ENCODE results near the gene BDNF. TPM values are rescaled to one million over a fixed set of nuclear protein-coding genes. Genes with fewer than 3 reads are reported as not detected.

Gene BDNF
- total and polyA plus RNA-seq, 5 donors, result 0.05 to 0.09 (median 0.07) TPM; not detected in 1

GRCh38 chr11:27623945-27624523 is 76.2 kb downstream of the BDNF start:
- Histone ChIP-seq H3K27ac (ENCODE audit: low read length) (no peak overlapping the region), H3K27me3 (ENCODE audit: control insufficient read depth, insufficient read depth) (no peaks in the 10 kb centered on the region), H3K4me1 (ENCODE audit: control insufficient read depth, insufficient read depth, low read length) (no peaks in the 10 kb centered on the region), H3K9me3 (ENCODE audit: control insufficient read depth, low read length) (no peaks in the 10 kb centered on the region), H3K4me3 (ENCODE audit: low read length) (no peak overlapping the region)
- DNase-seq (no peak), ATAC-seq (no peak)
- 87% methylated on average over 5 of the region's 5 CpGs for WGBS
- intact Hi-C loops (cut with DNase I), result no loop called here

GRCh38 chr11:27622541-27623300 is 77.5 kb downstream of the BDNF start:
- Histone ChIP-seq H3K27me3 (ENCODE audit: control insufficient read depth, insufficient read depth) (no peaks in the 10 kb centered on the region), H3K4me3 (ENCODE audit: low read length) (no peak overlapping the region), H3K4me1 (ENCODE audit: control insufficient read depth, insufficient read depth, low read length) (no peaks in the 10 kb centered on the region), H3K9me3 (ENCODE audit: control insufficient read depth, low read length) (no peaks in the 10 kb centered on the region), H3K27ac (ENCODE audit: low read length) (no peak overlapping the region)
- no peak for DNase-seq
- 41% methylated on average over 6 of the region's 6 CpGs for WGBS
- intact Hi-C loops (cut with DNase I), result no loop called here
- no peak for ATAC-seq

GRCh38 chr11:27621405-27622161 is 78.7 kb downstream of the BDNF start:
- intact Hi-C loops (cut with DNase I), result no loop called here
- no peaks in the 10 kb centered on the region for H3K27me3 ChIP-seq (ENCODE audit: control insufficient read depth, insufficient read depth)
- no peak overlapping the region for H3K4me3 ChIP-seq (ENCODE audit: low read length)
- no peaks in the 10 kb centered on the region for H3K9me3 ChIP-seq (ENCODE audit: control insufficient read depth, low read length)
- DNase-seq (no peak), ATAC-seq (no peak)
- H3K4me1 ChIP-seq (ENCODE audit: control insufficient read depth, insufficient read depth, low read length), result no peaks in the 10 kb centered on the region
- WGBS, result 69% methylated on average over 4 of the region's 4 CpGs
- no peak overlapping the region for H3K27ac ChIP-seq (ENCODE audit: low read length)

- no peak for ATAC-seq
- intact Hi-C loops (cut with DNase I), result no loop called here
These were observed 80.4 kb downstream of the BDNF start for GRCh38 chr11:27619763-27620335.

GRCh38 chr11:27619039-27619574 is 81.1 kb downstream of the BDNF start:
- 55% methylated on average over 5 of the region's 5 CpGs for WGBS

More at GRCh38 chr11:27619763-27620335, 80.4 kb downstream of the BDNF start:
- Histone ChIP-seq H3K9me3 (ENCODE audit: control insufficient read depth, low read length) (no peaks in the 10 kb centered on the region), H3K4me1 (ENCODE audit: control insufficient read depth, insufficient read depth, low read length) (no peaks in the 10 kb centered on the region), H3K4me3 (ENCODE audit: low read length) (no peak overlapping the region), H3K27me3 (ENCODE audit: control insufficient read depth, insufficient read depth) (no peaks in the 10 kb centered on the region), H3K27ac (ENCODE audit: low read length) (no peak overlapping the region)
- no peak for DNase-seq
- 60% methylated on average over 2 of the region's 2 CpGs for WGBS

GRCh38 chr11:27618281-27618915 is 81.9 kb downstream of the BDNF start:
- no peaks in the 10 kb centered on the region for H3K4me1 ChIP-seq (ENCODE audit: control insufficient read depth, insufficient read depth, low read length)
- 40% methylated on average over 2 of the region's 2 CpGs for WGBS
- ATAC-seq (no peak), DNase-seq (no peak)
- no peak overlapping the region for H3K27ac ChIP-seq (ENCODE audit: low read length)
- intact Hi-C loops (cut with DNase I), result no loop called here
- H3K9me3 ChIP-seq (ENCODE audit: control insufficient read depth, low read length), result no peaks in the 10 kb centered on the region
- no peak overlapping the region for H3K4me3 ChIP-seq (ENCODE audit: low read length)
- no peaks in the 10 kb centered on the region for H3K27me3 ChIP-seq (ENCODE audit: control insufficient read depth, insufficient read depth)

More at GRCh38 chr11:27619039-27619574, 81.1 kb downstream of the BDNF start:
- no peak overlapping the region for H3K4me3 ChIP-seq (ENCODE audit: low read length)
- DNase-seq (no peak), ATAC-seq (no peak)
- no peak overlapping the region for H3K27ac ChIP-seq (ENCODE audit: low read length)
- no peaks in the 10 kb centered on the region for H3K27me3 ChIP-seq (ENCODE audit: control insufficient read depth, insufficient read depth)
- no peaks in the 10 kb centered on the region for H3K9me3 ChIP-seq (ENCODE audit: control insufficient read depth, low read length)
- intact Hi-C loops (cut with DNase I), result no loop called here
- no peaks in the 10 kb centered on the region for H3K4me1 ChIP-seq (ENCODE audit: control insufficient read depth, insufficient read depth, low read length)

GRCh38 chr11:27616711-27617110 is 83.5 kb downstream of the BDNF start:
- Histone ChIP-seq H3K27me3 (ENCODE audit: control insufficient read depth, insufficient read depth) (no peaks in the 10 kb centered on the region), H3K4me1 (ENCODE audit: control insufficient read depth, insufficient read depth, low read length) (no peaks in the 10 kb centered on the region), H3K27ac (ENCODE audit: low read length) (no peak overlapping the region), H3K4me3 (ENCODE audit: low read length) (no peak overlapping the region), H3K9me3 (ENCODE audit: control insufficient read depth, low read length) (no peaks in the 10 kb centered on the region)
- WGBS, result 63% methylated on average over 2 of the region's 2 CpGs
- ATAC-seq (no peak), DNase-seq (no peak)
- intact Hi-C loops (cut with DNase I), result no loop called here

GRCh38 chr11:27615833-27616232 is 84.4 kb downstream of the BDNF start:
- Histone ChIP-seq H3K27ac (ENCODE audit: low read length) (no peak overlapping the region), H3K9me3 (ENCODE audit: control insufficient read depth, low read length) (no peaks in the 10 kb centered on the region), H3K4me1 (ENCODE audit: control insufficient read depth, insufficient read depth, low read length) (no peaks in the 10 kb centered on the region), H3K4me3 (ENCODE audit: low read length) (no peak overlapping the region), H3K27me3 (ENCODE audit: control insufficient read depth, insufficient read depth) (no peaks in the 10 kb centered on the region)
- DNase-seq (no peak), ATAC-seq (no peak)
- 93% methylated on average over 5 of the region's 5 CpGs for WGBS
- intact Hi-C loops (cut with DNase I), result no loop called here

- Histone ChIP-seq H3K27ac (ENCODE audit: low read length) (no peak overlapping the region), H3K9me3 (ENCODE audit: control insufficient read depth, low read length) (no peaks in the 10 kb centered on the region), H3K4me3 (ENCODE audit: low read length) (no peak overlapping the region), H3K4me1 (ENCODE audit: control insufficient read depth, insufficient read depth, low read length) (no peaks in the 10 kb centered on the region), H3K27me3 (ENCODE audit: control insufficient read depth, insufficient read depth) (no peaks in the 10 kb centered on the region)
- ATAC-seq (no peak), DNase-seq (no peak)
- intact Hi-C loops (cut with DNase I), result no loop called here
These were observed 86.2 kb downstream of the BDNF start for GRCh38 chr11:27614092-27614491.

GRCh38 chr11:27612932-27613880 is 87.0 kb downstream of the BDNF start:
- no peak for ATAC-seq
- Histone ChIP-seq H3K9me3 (ENCODE audit: control insufficient read depth, low read length) (no peaks in the 10 kb centered on the region), H3K4me3 (ENCODE audit: low read length) (no peak overlapping the region), H3K4me1 (ENCODE audit: control insufficient read depth, insufficient read depth, low read length) (no peaks in the 10 kb centered on the region), H3K27me3 (ENCODE audit: control insufficient read depth, insufficient read depth) (no peaks in the 10 kb centered on the region), H3K27ac (ENCODE audit: low read length) (no peak overlapping the region)
- intact Hi-C loops (cut with DNase I), result no loop called here
- no peak for DNase-seq
- WGBS, result 82% methylated on average over 9 of the region's 9 CpGs
